SU-DHL-6 (cell line): ENCODE data around the gene WDR90.

Experiments used
- H2AFZ ChIP-seq: fragments of 200-600 bp; sonication (generic); 2 replicates; pipeline ENCODE4 v1.6.1; 2014; ENCODE audit warnings: low read depth, mild to moderate bottlenecking, moderate library complexity, mixed read lengths, antibody characterized with exemption, low read length; ENCODE audit not compliant: severe bottlenecking
- H3F3A ChIP-seq: fragments of 200-600 bp; shearing (Covaris generic); 2 replicates; pipeline ENCODE4 v1.6.0; 2016; ENCODE audit warnings: antibody characterized with exemption, mild to moderate bottlenecking; ENCODE audit not compliant: insufficient read depth
- H3K27ac ChIP-seq: fragments of 200-600 bp; sonication (generic); 2 replicates; pipeline ENCODE4 v1.5.1; 2016; ENCODE audit warnings: low read depth, mild to moderate bottlenecking, low read length, moderate library complexity, mixed read lengths
- H3K27me3 ChIP-seq: fragments of 200-600 bp; sonication (generic), shearing (Covaris generic); 2 replicates; pipeline ENCODE4 v1.6.0; 2014; ENCODE audit warnings: mild to moderate bottlenecking, low read length
- H3K36me3 ChIP-seq: fragments of 200-600 bp; sonication (generic); 2 replicates; pipeline ENCODE4 v1.6.1; 2014; ENCODE audit warnings: mild to moderate bottlenecking, low read length, mixed read lengths
- H3K4me2 ChIP-seq: fragments of 300-600, 200-600 bp; shearing (Covaris generic), sonication (generic); 2 replicates; pipeline ENCODE4 v1.6.0; 2014; ENCODE audit warnings: low read length, low read depth, mild to moderate bottlenecking; ENCODE audit not compliant: poor library complexity, severe bottlenecking
- H3K4me3 ChIP-seq: fragments of 200-600 bp; sonication (generic); 2 replicates; pipeline ENCODE4 v1.5.1; 2014; ENCODE audit warnings: antibody characterized with exemption, low read length, mild to moderate bottlenecking, mixed read lengths; ENCODE audit not compliant: insufficient read depth, poor library complexity, severe bottlenecking
- H3K79me2 ChIP-seq: fragments of 200-600 bp; sonication (generic); 2 replicates; pipeline ENCODE4 v1.6.1; 2014; ENCODE audit warnings: mild to moderate bottlenecking, low read length, moderate library complexity; ENCODE audit not compliant: insufficient read depth
- H3K9ac ChIP-seq: fragments of 200-600 bp; sonication (generic); 2 replicates; pipeline ENCODE4 v1.7.0; 2014; ENCODE audit warnings: mild to moderate bottlenecking, low read length
- H3K9me2 ChIP-seq: fragments of 200-600 bp; sonication (generic); replicated peaks from 2 replicates; pipeline ENCODE4 v1.6.1; 2014; ENCODE audit warnings: low read length; ENCODE audit not compliant: insufficient read depth
- H3K9me3 ChIP-seq: fragments of 200-600 bp; sonication (generic); 2 replicates; pipeline ENCODE4 v1.6.1; 2014; ENCODE audit warnings: low read length, mixed read lengths; ENCODE audit not compliant: insufficient read depth
- H4K20me1 ChIP-seq: fragments of 200-600 bp; sonication (generic); 2 replicates; pipeline ENCODE4 v1.6.1; 2014; ENCODE audit warnings: low read depth, mild to moderate bottlenecking, antibody characterized with exemption, low read length, moderate library complexity, mixed read lengths
- CTCF ChIP-seq: fragments of 200-600 bp; sonication (generic); IDR thresholded peaks from one replicate; pipeline ENCODE4 v1.5.1; 2017; ENCODE audit warnings: antibody characterized with exemption, mild to moderate bottlenecking, low read length, moderate library complexity; ENCODE audit not compliant: insufficient read depth, poor library complexity, severe bottlenecking
- EZH2phosphoT487 ChIP-seq: fragments of 200-600 bp; sonication (generic), shearing (Covaris generic); conservative IDR thresholded peaks from 2 replicates; pipeline ENCODE4 v1.6.1; 2018; ENCODE audit warnings: mild to moderate bottlenecking, antibody characterized with exemption, low read length, moderate library complexity, mixed read lengths

The WDR90 gene

DNA sequence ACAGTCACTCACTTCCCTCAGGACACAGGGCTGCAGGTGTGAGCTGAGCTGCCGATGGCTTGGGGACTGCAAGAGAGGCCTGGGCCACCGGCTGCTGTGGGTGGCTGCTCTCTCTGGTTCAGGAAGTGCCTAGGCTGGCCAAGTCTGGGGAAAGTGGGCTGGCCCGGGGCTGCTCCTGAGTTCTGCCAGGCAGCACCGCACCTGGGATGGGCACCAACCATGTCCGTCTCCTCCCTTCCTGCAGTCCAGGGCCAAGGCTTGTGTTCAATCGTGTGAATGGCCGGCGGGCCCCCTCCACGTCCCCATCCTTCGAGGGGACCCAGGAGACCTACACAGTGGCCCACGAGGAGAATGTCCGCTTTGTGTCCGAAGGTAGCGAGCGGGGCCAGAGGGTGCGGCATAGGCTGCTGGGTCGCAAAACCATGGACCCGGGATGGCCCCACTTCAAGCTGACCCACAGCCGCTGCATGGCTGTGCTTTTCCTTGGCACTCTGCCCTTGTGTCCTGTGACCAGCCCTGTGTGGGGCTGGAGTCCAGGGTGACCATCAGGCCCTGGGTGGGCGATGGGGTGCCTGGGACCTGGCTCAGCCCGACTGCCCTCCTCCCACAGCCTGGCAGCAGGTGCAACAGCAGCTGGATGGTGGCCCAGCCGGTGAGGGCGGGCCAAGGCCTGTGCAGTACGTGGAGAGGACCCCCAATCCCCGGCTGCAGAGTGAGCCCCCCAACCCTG, 1.8 kb upstream of the WDR90 start:
- Histone ChIP-seq H3K9me3 (no peaks in the 10 kb centered on the region), H3K27ac (no peak overlapping the region; the same call in 1 of the 2 replicates), H3K4me3 (no peak overlapping the region), H3K9me2 (no peaks in the 10 kb centered on the region), H3K4me2 (peak overlapping the region; percentile 74), H2AFZ (no peak overlapping the region), H3K9ac (peak overlapping the region; percentile 88; the same call in 1 of the 2 replicates), H3K79me2 (peaks cover 18% of the 10 kb centered on the region), H3K27me3 (no peaks in the 10 kb centered on the region), H3K36me3 (no peaks in the 10 kb centered on the region), H4K20me1 (no peaks in the 10 kb centered on the region), H3F3A (peaks cover 18% of the 10 kb centered on the region)
- TF ChIP-seq EZH2phosphoT487 (no peak), CTCF (no peak)

DNA sequence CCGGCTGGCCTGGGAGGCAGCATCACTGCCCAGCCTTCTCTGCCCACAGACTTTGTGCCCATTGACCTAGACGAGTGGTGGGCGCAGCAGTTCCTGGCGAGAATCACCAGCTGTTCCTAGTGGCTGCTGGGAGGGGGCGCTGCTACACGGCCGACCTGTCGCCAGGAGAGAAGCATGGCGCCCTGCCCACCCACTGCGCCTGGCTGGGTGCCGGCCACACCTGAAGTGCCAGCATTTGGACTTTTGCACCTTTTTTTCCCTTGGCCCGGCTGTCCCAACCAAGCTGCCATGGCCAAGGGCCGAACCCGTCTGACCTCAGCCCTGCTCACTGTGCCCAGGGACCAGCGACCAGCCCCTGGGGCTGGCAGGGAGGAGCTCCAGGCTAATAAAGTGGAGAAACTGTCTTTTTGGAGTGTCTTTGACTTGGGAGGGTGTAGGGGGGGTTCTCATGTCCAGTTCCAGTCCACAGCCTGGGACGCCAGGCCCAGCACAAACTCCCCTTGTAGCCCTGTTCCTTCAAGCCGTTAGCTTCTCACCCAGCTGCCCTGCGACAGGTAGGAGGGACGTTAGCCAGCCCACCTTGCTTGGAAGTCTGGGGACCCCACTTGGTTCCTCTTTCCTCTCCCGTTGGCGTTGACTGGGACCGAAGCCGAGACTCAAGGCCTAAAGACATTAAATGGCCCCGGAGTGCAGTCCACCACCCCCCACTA, 939 bp upstream of the WDR90 start:
- no peaks in the 10 kb centered on the region for H3K9me2 ChIP-seq
- no peaks in the 10 kb centered on the region for H3K9me3 ChIP-seq
- peak overlapping the region; percentile 74 for H3K4me2 ChIP-seq
- peak overlapping the region; percentile 88 for H3K9ac ChIP-seq
- no peaks in the 10 kb centered on the region for H4K20me1 ChIP-seq
- H3K27ac ChIP-seq = peak overlapping the region; percentile 66
- H3K4me3 ChIP-seq = peak overlapping the region; percentile 68
- no peak overlapping the region for H2AFZ ChIP-seq
- no peak for TF ChIP-seq EZH2phosphoT487
- TF ChIP-seq CTCF = peak; percentile 82
- H3F3A ChIP-seq = peaks cover 12% of the 10 kb centered on the region
- no peaks in the 10 kb centered on the region for H3K27me3 ChIP-seq
- no peaks in the 10 kb centered on the region for H3K36me3 ChIP-seq
- H3K79me2 ChIP-seq = peaks cover 9% of the 10 kb centered on the region; the same call in 1 of the 2 replicates

- TF ChIP-seq CTCF (no peak), EZH2phosphoT487 (no peak)
These were observed 466 bp downstream of the WDR90 start for GRCh38 chr16:649631-650030.

More at GRCh38 chr16:649631-650030, 466 bp downstream of the WDR90 start:
- Histone ChIP-seq H3K79me2 (peaks cover 6% of the 10 kb centered on the region; the same call in 1 of the 2 replicates), H3K36me3 (no peaks in the 10 kb centered on the region), H3F3A (peaks cover 9% of the 10 kb centered on the region; the same call in 1 of the 2 replicates), H3K27me3 (no peaks in the 10 kb centered on the region), H3K9ac (peak overlapping the region; percentile 88), H3K9me3 (no peaks in the 10 kb centered on the region), H2AFZ (peak overlapping the region; percentile 43), H3K4me2 (peak overlapping the region; percentile 74), H4K20me1 (no peaks in the 10 kb centered on the region), H3K9me2 (no peaks in the 10 kb centered on the region), H3K4me3 (peak overlapping the region; percentile 68), H3K27ac (peak overlapping the region; percentile 54)
